IMR-90 (cell line): ENCODE measurements around the gene SMU1. TPM values are rescaled to one million over a fixed set of nuclear protein-coding genes. Genes with fewer than 3 reads are reported as not detected.
A peak's percentile ranks its signal among the peaks of the same experiment; 100 is the strongest.
"Not testable (repeated sequence)": the region's sequence is repeated elsewhere in the genome, so short reads cannot be mapped to it uniquely, and the experiment has no call there.

Experiments used
- ATAC-seq: fragments of 200-7000 bp; cut with Tn5 transposase; 2 replicates; pipeline ENCODE4 v1.9.1; 2020; ENCODE audit warnings: low read depth, mild to moderate bottlenecking, moderate library complexity
- BruUV-seq: library from RNA; stranded (reverse); fragments of 400-500 nt; replicated peaks from 2 replicates; lab custom pipeline; 2021; lab: Mats Ljungman, UMichigan
- CTCF ChIA-PET: fragments of 300-600 bp; formaldehyde crosslinking; extraction: SDS; loops from one replicate; lab custom pipeline; 2021; ENCODE audit warnings: antibody characterized with exemption; lab: Yijun Ruan, JAX
- POLR2A ChIA-PET: fragments of 300-600 bp; sonication (Branson Sonifier 250); formaldehyde crosslinking; loops from one replicate; lab custom pipeline; 2022; ENCODE audit warnings: antibody characterized with exemption; ENCODE audit not compliant: unreplicated experiment; lab: Charles Lee
- DNase-seq: peaks from one replicate; pipeline ENCODE4 v3.0.0; 2013
- H2AFZ ChIP-seq: replicated peaks from 2 replicates; pipeline ENCODE3; 2013; ENCODE audit warnings: low read length, mild to moderate bottlenecking; ENCODE audit not compliant: poor library complexity
- H2AK5ac ChIP-seq: 2 replicates; pipeline ENCODE4 v1.6.1; 2013; ENCODE audit warnings: low read depth, low read length, inconsistent platforms
- H2AK9ac ChIP-seq: replicated peaks from 2 replicates; pipeline ENCODE3; 2013; ENCODE audit warnings: mild to moderate bottlenecking, low read depth, low read length, moderate library complexity; ENCODE audit not compliant: poor library complexity
- H2BK120ac ChIP-seq: 2 replicates; pipeline ENCODE4 v1.6.1; 2013; ENCODE audit warnings: low read depth, low read length, inconsistent platforms
- H2BK15ac ChIP-seq: 3 replicates; pipeline ENCODE4 v1.6.1; 2013; ENCODE audit warnings: low read depth, low read length, inconsistent platforms
- H2BK20ac ChIP-seq: 2 replicates; pipeline ENCODE4 v1.6.1; 2013; ENCODE audit warnings: low read depth, mild to moderate bottlenecking, inconsistent platforms, low read length, moderate library complexity
- H2BK5ac ChIP-seq: 2 replicates; pipeline ENCODE4 v1.6.1; 2013; ENCODE audit warnings: mild to moderate bottlenecking, low read depth, low read length, inconsistent platforms; ENCODE audit not compliant: poor library complexity, severe bottlenecking
- H3K14ac ChIP-seq: replicated peaks from 2 replicates; pipeline ENCODE4 v1.6.1; 2013; ENCODE audit warnings: low read depth, low read length, inconsistent platforms
- H3K18ac ChIP-seq: 2 replicates; pipeline ENCODE4 v1.6.1; 2013; ENCODE audit warnings: low read depth, low read length, control low read depth
- H3K23ac ChIP-seq: 2 replicates; pipeline ENCODE4 v1.6.1; 2013; ENCODE audit warnings: low read depth, low read length, inconsistent platforms
- H3K27ac ChIP-seq: 2 replicates; pipeline ENCODE4 v1.5.1; 2013; ENCODE audit warnings: mild to moderate bottlenecking, control low read depth, low read length; ENCODE audit not compliant: insufficient read depth
- H3K27me3 ChIP-seq: 2 replicates; pipeline ENCODE4 v1.6.1; 2013; ENCODE audit warnings: low read length; ENCODE audit not compliant: control insufficient read depth, insufficient read depth
- H3K36me3 ChIP-seq: 2 replicates; pipeline ENCODE4 v1.6.1; 2013; ENCODE audit warnings: low read length, mixed read lengths; ENCODE audit not compliant: control insufficient read depth, insufficient read depth
- H3K4ac ChIP-seq: 2 replicates; pipeline ENCODE4 v1.6.1; 2013; ENCODE audit warnings: low read depth, low read length, inconsistent platforms
- H3K4me1 ChIP-seq: 2 replicates; pipeline ENCODE4 v1.6.1; 2013; ENCODE audit warnings: low read length, mixed read lengths; ENCODE audit not compliant: control insufficient read depth, insufficient read depth
- H3K4me2 ChIP-seq: 2 replicates; pipeline ENCODE4 v1.6.1; 2013; ENCODE audit warnings: low read depth, mild to moderate bottlenecking, control low read depth, low read length, moderate library complexity
- H3K4me3 ChIP-seq: 2 replicates; pipeline ENCODE4 v1.5.1; 2013; ENCODE audit warnings: low read depth, mild to moderate bottlenecking, control low read depth, low read length, moderate library complexity; ENCODE audit not compliant: insufficient read depth
- H3K56ac ChIP-seq: 2 replicates; pipeline ENCODE4 v1.6.1; 2013; ENCODE audit warnings: low read length, inconsistent platforms; ENCODE audit not compliant: insufficient read depth; ENCODE audit errors: extremely low read depth
- H3K79me1 ChIP-seq, 2 experiments: 2 replicates each; pipeline ENCODE4 v1.6.1; 2013; ENCODE audit warnings: low read length in 2 of 2, inconsistent platforms in 1 of 2, low read depth in 1 of 2
- H3K9ac ChIP-seq: 2 replicates; pipeline ENCODE4 v1.6.1; 2013; ENCODE audit warnings: low read depth, low read length, control low read depth
- H3K9me1 ChIP-seq: 2 replicates; pipeline ENCODE4 v1.6.1; 2013; ENCODE audit warnings: low read length, inconsistent platforms; ENCODE audit not compliant: insufficient read depth
- H3K9me3 ChIP-seq: 2 replicates; pipeline ENCODE4 v1.6.1; 2013; ENCODE audit warnings: low read length; ENCODE audit not compliant: control insufficient read depth, insufficient read depth
- H4K20me1 ChIP-seq: 2 replicates; pipeline ENCODE4 v1.6.1; 2013; ENCODE audit warnings: low read length, inconsistent platforms; ENCODE audit not compliant: insufficient read depth
- H4K5ac ChIP-seq: 2 replicates; pipeline ENCODE4 v1.6.1; 2013; ENCODE audit warnings: mild to moderate bottlenecking, low read depth, low read length, control low read depth
- H4K8ac ChIP-seq, 2 experiments: 2 replicates each; pipeline ENCODE4 v1.6.1; 2013; ENCODE audit warnings: low read depth in 2 of 2, low read length in 2 of 2, control low read depth in 1 of 2, inconsistent platforms in 1 of 2
- H4K91ac ChIP-seq: 2 replicates; pipeline ENCODE4 v1.6.1; 2013; ENCODE audit warnings: low read depth, low read length, inconsistent platforms; ENCODE audit not compliant: insufficient read depth
- WGBS, 2 experiments: methylation state at CpG; one replicate each; pipeline versions ENCODE4 v1.1.5 to v1.1.7; 2013; ENCODE audit warnings: missing lambda C conversion rate in 2 of 2; ENCODE audit not compliant: insufficient read length in 1 of 2; ENCODE audit errors: extremely low coverage in 2 of 2; 5-methylcytosine and 5-hydroxymethylcytosine counted together
- dilution Hi-C: fragments of 300-500 bp; cut with HindIII; formaldehyde crosslinking; loops from one replicate; pipeline ENCODE4 v1.14.3; 2018; ENCODE audit warnings: low sequenced_read_pairs; ENCODE audit not compliant: unreplicated experiment
- in situ Hi-C: fragments of 300-500 bp; cut with MboI; formaldehyde crosslinking; loops from 3 replicates; pipeline ENCODE4 v1.14.3; 2019; ENCODE audit warnings: low sequenced_read_pairs, inconsistent platforms, mixed read lengths
- intact Hi-C: fragments of 100-400 bp; cut with micrococcal nuclease; formaldehyde crosslinking; loops from 2 replicates; pipeline ENCODE4 v1.10.0; 2022
- polyA plus RNA-seq, 3 experiments: library from polyadenylated mRNA; depleted of rRNA; stranded (reverse); fragments of >200 nt; gene quantifications; 2 replicates each; pipeline ENCODE4 v1.2.3, GENCODE V29; 2012; ENCODE audit warnings: low replicate concordance in 1 of 3
- total RNA-seq: library from RNA; depleted of rRNA; stranded (reverse); fragments of >200 nt; gene quantifications from 2 replicates; pipeline ENCODE4 v1.2.3, GENCODE V29; 2012

Gene SMU1
- total and polyA plus RNA-seq, 2 of the 4 experiments (the other 2 are of a cell fraction) = 11.1 to 36.0 TPM

- H3K36me3 ChIP-seq = not testable (repeated sequence)
These were observed 71.1 kb downstream of the SMU1 start for GRCh38 chr9:33005335-33005734.

GRCh38 chr9:33000682-33001055, 75.8 kb downstream of the SMU1 start:
- H2AK9ac ChIP-seq, H3K4me1 ChIP-seq, DNase-seq, H2BK20ac ChIP-seq, H2BK5ac ChIP-seq, H3K14ac ChIP-seq, H3K56ac ChIP-seq, H2AK5ac ChIP-seq, CTCF ChIA-PET, in situ Hi-C loops, H3K9me3 ChIP-seq, H4K91ac ChIP-seq, BruUV-seq, H4K5ac ChIP-seq, H3K4ac ChIP-seq, H3K18ac ChIP-seq, H3K27me3 ChIP-seq, H3K9me1 ChIP-seq, dilution Hi-C loops, H4K20me1 ChIP-seq, H2BK120ac ChIP-seq, intact Hi-C loops, H3K36me3 ChIP-seq, H2BK15ac ChIP-seq: not testable (repeated sequence)
- H4K8ac ChIP-seq = peak overlapping the region in 1 of 2 experiments; percentile 96; a peak in 1 of 4 replicates
- no CpG with 5 or more reads among the region's 12 CpGs for WGBS, 2 experiments
- peak overlapping the region; percentile 75 for H3K9ac ChIP-seq
- ATAC-seq = peak; percentile 5
- POLR2A ChIA-PET = interaction anchor here (0.6 kb wide), 1 partner anchor 441 kb away, joined by 5 read pairs; no protein-coding TSS in a partner anchor
- peak overlapping the region; percentile 66 for H3K4me3 ChIP-seq
- peak overlapping the region; percentile 66 for H3K27ac ChIP-seq
- H3K4me2 ChIP-seq = peak overlapping the region; percentile 62
- peaks cover 18 to 48% of the 10 kb centered on the region in 2 experiments for H3K79me1 ChIP-seq
- peak overlapping the region; percentile 92 for H2AFZ ChIP-seq
- 0 out of 2 replicates have a peak overlapping the region, but pooled peaks have one; percentile 82 for H3K23ac ChIP-seq

More at GRCh38 chr9:33005335-33005734, 71.1 kb downstream of the SMU1 start:
- H2BK5ac ChIP-seq, intact Hi-C loops, H2AK5ac ChIP-seq, ATAC-seq, H3K4ac ChIP-seq, dilution Hi-C loops, H2BK15ac ChIP-seq, H3K4me1 ChIP-seq, H3K23ac ChIP-seq, H3K27ac ChIP-seq, DNase-seq, H4K8ac ChIP-seq, H3K4me2 ChIP-seq, H2AK9ac ChIP-seq, in situ Hi-C loops, H4K5ac ChIP-seq, POLR2A ChIA-PET, H3K9me1 ChIP-seq, BruUV-seq, H3K4me3 ChIP-seq, H3K14ac ChIP-seq, H3K18ac ChIP-seq, H4K20me1 ChIP-seq, H2BK120ac ChIP-seq, H3K56ac ChIP-seq, H3K9ac ChIP-seq, H4K91ac ChIP-seq, H3K9me3 ChIP-seq, H2AFZ ChIP-seq, H2BK20ac ChIP-seq, H3K27me3 ChIP-seq: not testable (repeated sequence)
- CTCF ChIA-PET = interaction anchor here (0.6 kb wide), 1 partner anchor 9 kb away, joined by 3 read pairs; no protein-coding TSS in a partner anchor
- H3K79me1 ChIP-seq = peaks cover 3 to 18% of the 10 kb centered on the region in 2 experiments
